GM18519 (cell line): Measurements from ENCODE around the gene LRRFIP2.
"Not testable (repeated sequence)": the region's sequence is repeated elsewhere in the genome, so short reads cannot be mapped to it uniquely, and the experiment has no call there.

Source experiments
- ATAC-seq: cut with Tn5 transposase; IDR thresholded peaks from one replicate; pipeline ENCODE4 v1.9.1; 2021; ENCODE audit warnings: mild to moderate bottlenecking, moderate library complexity; ENCODE audit not compliant: unreplicated experiment, low FRiP score

The LRRFIP2 gene

DNA sequence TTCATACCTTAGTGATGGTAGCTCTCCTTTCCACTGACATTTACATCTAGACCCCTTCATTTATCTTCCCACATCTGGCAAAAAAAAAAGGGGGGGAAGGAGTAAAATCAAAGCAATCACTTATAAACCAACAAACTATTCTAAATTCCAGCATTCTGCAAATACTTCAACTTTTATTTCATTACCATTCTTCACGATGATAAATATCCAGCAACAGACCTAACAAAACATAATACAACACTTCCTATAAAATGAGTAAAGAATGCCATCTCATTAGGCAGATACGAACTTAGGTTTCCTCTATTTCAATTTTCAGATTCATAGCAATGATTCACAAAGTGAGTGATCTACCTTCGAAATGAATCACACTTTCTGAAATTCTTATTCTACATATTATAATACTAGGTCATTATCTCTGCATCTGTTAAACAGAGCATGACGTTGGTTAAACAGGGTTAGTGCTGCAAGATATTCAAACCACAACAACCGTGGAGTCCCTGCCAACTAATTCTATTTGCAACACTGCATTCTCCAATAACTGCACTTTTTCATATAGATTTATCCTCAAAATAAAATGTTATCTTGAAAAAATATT lies at the start of gene LRRFIP2:
Gene LRRFIP2, minus strand, starts transcription at position 51 of the 595 bp plus-strand sequence. CDS start 25,599 bp downstream, outside the sequence.
- peak; percentile 48 for ATAC-seq

DNA sequence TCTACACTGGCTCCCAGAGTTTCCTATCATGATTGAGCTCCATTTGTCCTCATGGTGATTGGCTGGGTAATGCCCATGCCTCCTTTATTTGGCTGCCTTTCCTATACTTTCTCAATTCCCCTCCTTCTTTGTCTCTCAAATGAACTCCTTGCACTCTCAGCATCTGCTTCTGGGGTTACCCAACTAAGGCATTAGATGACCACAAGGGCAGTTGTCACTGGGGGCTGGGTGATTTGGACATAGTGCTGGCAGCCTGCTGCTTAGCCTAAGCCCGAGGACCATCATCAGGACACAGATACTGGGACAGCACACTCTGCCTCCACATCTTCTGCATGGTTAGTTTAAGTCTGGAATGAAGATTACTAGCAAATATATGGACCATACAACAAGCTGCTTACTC lies 49.2 kb upstream of the LRRFIP2 start:
- ATAC-seq: no peak

- ATAC-seq: no peak
Observed at GRCh38 chr3:37223141-37223558, 48.8 kb upstream of the LRRFIP2 start.

DNA sequence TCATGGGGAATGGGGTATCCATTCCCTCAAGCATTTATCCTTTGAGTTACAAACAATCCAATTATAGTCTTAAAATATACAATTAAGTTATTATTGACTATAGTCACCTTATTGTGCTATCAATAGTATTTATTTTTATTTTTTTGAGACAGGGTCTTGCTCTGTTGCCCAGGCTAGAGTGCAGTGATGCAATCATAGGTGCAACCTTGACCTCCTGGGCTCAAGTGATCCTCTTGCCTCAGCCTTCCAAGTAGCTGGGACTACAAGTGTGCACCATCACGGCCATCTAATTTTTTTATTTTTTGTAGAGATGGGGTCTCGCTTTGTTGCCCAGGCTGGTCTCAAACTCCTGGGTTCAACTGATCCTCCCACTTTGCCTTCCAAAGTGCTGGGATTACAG lies 48.2 kb upstream of the LRRFIP2 start:
- not testable (repeated sequence) for ATAC-seq

DNA sequence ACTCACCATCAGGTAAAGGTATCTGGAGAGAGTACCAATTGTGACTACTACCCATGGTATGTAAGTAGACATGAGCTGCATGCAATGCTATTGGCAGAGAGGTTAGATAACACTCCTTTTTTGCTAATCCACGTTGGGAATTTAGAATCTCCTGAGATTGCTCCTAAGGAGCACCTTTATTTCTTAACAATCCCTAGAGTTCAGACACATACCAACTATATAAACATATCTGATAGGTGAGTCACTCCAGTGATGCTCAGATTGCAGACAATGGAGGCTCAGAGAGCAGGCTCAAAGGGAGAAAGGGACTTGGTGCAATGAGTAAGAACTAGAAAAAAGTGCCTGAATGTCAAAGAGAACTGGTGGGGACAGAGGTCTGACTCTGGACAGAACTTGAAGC lies 47.0 kb upstream of the LRRFIP2 start:
- ATAC-seq: no peak

GRCh38 chr3:37219266-37219665 lies 44.9 kb upstream of the LRRFIP2 start:
- no peak for ATAC-seq

DNA sequence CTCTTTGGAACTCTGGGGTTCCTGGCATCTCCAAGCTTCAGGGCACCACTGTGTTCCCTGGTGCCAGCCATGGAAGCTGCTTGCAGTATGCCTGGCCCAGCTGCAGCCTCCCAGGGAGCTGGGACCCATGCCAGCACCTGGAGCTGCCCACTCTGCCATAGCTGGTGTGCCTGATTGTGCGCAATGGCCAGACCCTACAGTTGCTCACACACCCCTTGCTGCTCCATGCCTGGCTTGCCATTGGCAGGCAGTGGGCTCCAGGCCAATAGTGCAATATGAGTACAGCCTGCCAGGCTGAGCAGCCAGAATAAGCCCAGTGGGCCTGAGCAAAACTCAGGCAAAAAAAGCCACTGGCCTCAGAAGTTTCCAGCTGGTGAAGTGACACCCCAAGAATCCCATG lies 43.8 kb upstream of the LRRFIP2 start:
- ATAC-seq: no peak

DNA sequence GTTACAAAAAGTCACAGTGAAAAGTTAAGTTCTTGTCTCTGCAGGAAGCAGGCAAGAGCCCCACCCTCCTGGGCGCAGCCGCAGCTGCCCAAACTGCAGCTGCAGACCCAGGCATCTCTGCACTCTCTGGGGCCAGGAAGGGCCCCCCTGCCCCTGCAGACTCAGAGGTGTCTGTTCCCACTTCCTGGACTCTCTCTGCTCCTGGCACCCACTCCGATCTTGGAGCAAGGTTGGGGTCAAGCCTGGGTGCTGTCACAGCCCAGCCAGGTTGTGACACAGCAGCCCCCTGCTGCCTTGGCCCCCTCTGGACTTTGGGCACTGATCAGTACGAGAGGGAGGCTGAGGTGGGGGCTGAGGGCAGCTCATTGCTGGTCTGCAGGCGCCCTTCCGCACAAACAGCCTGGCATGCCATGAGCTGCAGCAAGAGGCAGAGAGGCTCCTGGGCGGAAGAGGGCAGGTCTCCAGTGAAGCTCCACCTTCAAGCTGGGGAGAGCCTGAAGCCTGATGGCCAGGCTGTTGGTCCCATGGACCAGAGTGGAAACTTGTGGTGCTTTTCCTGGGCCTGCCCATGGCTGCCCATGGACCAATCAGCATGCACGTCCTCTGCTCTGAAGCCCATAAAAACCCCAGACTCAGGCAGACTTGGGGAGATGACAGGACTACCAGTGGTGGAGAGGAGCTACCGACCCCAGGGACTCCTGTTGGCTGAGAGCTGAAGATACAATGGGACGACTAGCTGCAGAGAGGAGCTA lies 42.9 kb upstream of the LRRFIP2 start:
- no peak for ATAC-seq

DNA sequence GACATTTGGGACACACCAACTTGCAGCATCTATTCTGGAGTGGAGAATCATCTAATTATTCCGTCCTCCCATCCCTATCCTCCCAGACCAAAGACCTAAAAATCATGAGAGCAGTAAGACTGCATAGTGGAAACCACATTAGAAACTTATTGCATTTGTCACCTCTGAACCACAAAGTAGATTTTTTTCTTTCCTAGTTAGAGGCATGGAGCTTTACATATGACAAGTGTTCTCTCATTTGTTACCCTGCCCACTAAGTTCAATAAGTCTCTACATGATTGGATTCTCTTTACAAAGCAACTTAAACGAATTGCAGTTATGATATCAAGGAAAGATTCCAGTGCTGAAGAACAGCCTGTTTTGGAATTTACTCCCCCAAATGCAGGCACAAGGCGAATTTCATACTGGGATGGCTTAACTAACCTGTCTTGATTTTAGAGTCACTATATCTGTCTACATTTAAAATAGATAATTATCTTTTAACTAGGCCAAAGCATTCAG lies 42.3 kb upstream of the LRRFIP2 start:
- ATAC-seq: no peak

GRCh38 chr3:37214076-37214475 lies 39.7 kb upstream of the LRRFIP2 start:
- no peak for ATAC-seq

GRCh38 chr3:37210230-37210629 lies 35.8 kb upstream of the LRRFIP2 start:
- ATAC-seq: no peak

GRCh38 chr3:37208576-37208975 lies 34.2 kb upstream of the LRRFIP2 start:
- ATAC-seq: not testable (repeated sequence)

- not testable (repeated sequence) for ATAC-seq
Observed at GRCh38 chr3:37208008-37208407, 33.6 kb upstream of the LRRFIP2 start.

DNA sequence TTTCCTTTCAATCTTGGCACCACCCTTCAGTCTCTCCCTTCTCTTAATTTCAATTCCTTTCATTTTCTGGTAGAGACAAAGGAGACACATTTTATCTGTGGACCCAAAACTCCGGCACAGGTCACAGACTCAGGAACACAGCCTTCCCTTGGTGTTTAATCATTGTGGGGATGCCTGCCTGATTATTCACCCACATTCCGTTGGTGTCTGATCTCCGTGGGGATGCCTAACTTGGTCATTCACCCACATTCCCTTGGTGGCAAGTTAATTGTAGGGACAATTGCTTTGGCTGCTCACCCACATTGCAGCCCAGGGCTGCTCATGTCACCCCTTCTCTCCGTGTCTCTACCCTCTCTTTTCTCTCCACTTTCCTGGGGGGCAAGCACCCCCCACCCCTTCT lies 31.7 kb upstream of the LRRFIP2 start:
- ATAC-seq: not testable (repeated sequence)

DNA sequence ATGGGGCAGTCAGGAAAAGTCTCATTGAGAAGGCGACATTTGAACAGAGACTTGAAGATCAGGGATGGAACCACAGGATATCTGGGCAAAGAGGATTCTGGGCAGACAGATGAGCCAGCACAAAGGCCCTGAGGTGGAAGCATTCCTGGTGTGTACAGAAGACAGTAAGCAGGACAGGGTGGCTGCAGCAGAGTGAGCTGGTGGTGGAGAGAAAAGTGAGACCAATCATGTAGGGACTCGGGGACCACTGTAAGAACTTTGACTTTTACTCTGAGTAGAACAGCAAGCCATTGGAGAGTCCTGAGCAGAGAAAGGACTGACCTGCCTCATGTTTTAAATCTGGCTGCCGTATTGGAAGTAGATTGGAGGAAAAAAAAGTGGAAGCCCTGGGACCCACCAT lies 29.9 kb upstream of the LRRFIP2 start:
- ATAC-seq: no peak

- no peak for ATAC-seq
Observed at GRCh38 chr3:37202035-37202434, 27.7 kb upstream of the LRRFIP2 start.

- ATAC-seq: no peak
Observed at GRCh38 chr3:37200141-37200540, 25.8 kb upstream of the LRRFIP2 start.

- ATAC-seq: no peak
Observed at GRCh38 chr3:37198996-37199395, 24.6 kb upstream of the LRRFIP2 start.

DNA sequence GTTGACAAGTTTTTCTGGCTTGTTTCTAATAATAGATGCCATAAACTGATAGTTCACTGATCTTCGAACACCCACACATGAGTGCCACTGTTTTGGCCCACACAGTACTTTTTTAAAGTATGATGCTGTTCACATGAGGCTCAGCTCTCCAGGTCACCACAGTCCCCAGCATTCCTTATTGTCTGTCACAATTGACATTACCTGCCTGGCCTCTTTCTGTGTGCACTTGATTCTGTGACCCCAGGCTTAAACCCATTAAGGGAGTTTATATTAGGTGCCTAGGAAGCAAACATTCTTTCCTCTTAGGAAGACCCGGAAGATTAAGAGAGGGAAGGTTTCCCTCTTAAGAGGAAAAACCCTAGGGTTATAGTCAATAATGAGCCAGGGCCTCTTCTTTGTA lies 24.2 kb upstream of the LRRFIP2 start:
- no peak for ATAC-seq

GRCh38 chr3:37197810-37198371 lies 23.5 kb upstream of the LRRFIP2 start:
- no peak for ATAC-seq

DNA sequence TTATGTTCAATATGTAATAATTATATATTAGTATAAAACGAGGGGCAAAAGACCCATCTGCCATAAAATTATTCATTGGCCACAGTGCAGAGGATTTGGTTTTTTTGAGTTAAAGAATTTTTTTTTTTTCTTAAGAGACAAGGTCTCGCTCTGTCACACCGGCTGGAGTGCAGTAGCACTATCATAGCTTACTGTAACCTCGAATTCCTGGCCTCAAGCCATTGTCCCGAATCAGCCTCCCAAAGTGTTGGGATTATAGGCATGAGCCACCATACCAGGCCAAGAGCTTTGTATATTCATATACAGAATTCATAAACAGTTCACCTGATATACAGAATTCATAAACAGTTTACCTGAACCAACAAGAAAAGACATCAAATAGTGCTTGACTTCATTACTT lies 20.2 kb upstream of the LRRFIP2 start:
- ATAC-seq: no peak

DNA sequence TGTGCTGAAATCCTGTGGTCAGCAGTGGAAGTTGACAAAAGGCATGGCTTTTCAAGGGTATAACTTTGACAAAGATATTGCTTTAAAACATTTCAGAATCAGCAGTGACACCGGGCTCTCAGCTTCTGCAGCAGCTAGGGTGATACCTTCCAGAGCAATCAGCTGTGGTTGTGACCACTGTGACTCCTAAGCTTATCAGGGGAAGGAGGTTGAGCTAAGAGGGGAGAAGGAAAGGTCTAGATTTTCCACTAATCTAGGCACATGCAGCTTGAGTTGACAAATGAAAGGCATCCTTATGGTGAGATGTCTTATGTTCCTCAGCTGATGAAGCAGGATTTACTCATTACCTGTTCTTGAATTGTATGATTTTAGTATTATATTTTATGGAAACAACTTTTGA lies 16.3 kb upstream of the LRRFIP2 start:
- no peak for ATAC-seq
